Right lobe of liver (tissue), 4 donors: ENCODE results near the gene PRR7.

Source experiments
- CTCF ChIP-seq, 4 donors: fragments of 200-600 bp in 3 of 4; fragments of 450-650 bp in 1 of 4; IDR thresholded peaks; one replicate each; pipeline versions ENCODE4 v1.5.1 to v1.8.0; 2016 to 2022; ENCODE audit warnings: antibody characterized with exemption in 4 of 4, mild to moderate bottlenecking in 2 of 4
- POLR2A ChIP-seq: fragments of 450-650 bp; IDR thresholded peaks from one replicate; pipeline ENCODE4 v1.6.1; 2017; ENCODE audit warnings: antibody characterized with exemption, mild to moderate bottlenecking
- donor health status: DM: no; HTN: no; CAD: no.
- donor health status: DM: no; HTN: no; CAD: no.
- donor health status: DM: no; HTN: yes; CAD: no.

DNA sequence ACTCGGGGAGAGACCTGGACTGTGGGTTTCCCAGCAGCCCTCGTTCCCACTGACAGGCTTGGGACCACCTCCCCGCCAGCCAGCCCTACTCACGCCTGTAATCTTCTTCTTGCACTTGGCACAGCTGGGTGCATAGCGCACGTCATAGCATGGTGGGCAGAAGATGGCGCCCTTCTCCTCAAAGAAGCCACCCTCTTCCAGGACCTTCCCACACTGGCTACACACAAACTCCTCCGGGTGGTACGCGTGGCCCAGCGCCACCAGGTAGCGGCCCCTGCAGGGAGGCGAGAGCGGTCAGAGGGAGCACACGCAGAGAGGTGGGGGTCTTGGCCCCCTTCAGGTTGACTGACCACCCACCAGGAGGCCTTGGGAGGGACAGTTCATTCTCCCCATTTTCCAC is 41.4 kb downstream of the PRR7 start:
- TF ChIP-seq CTCF (IDR thresholded peaks at IDR 0.05) (no peak), POLR2A (no peak)
